GM12865 (cell line): ENCODE data around the gene SH2D5.

Source experiments
- DNase-seq: peaks from one replicate; pipeline ENCODE4 v3.0.0; 2010; ENCODE audit warnings: low read depth
- H3K4me3 ChIP-seq: 2 replicates; pipeline ENCODE4 v1.5.1; 2011; ENCODE audit warnings: mild to moderate bottlenecking, low read depth, low read length, control low read depth
- CTCF ChIP-seq: IDR thresholded peaks from 2 replicates; pipeline ENCODE4 v1.5.1; 2011; ENCODE audit warnings: low read length, control low read depth, low read depth, inconsistent platforms; ENCODE audit not compliant: insufficient read depth; ENCODE audit errors: missing control alignments

SH2D5 gene

GRCh38 chr1:20728371-20729154, 3.9 kb downstream of the SH2D5 start:
- no peak for TF ChIP-seq CTCF
- no peak overlapping the region for H3K4me3 ChIP-seq
- no peak for DNase-seq

GRCh38 chr1:20727746-20728316, 4.7 kb downstream of the SH2D5 start:
- H3K4me3 ChIP-seq: no peak overlapping the region
- peak; percentile 4 for TF ChIP-seq CTCF
- DNase-seq: peak; percentile 21

GRCh38 chr1:20726932-20727745, 5.4 kb downstream of the SH2D5 start:
- no peak overlapping the region for H3K4me3 ChIP-seq
- no peak for TF ChIP-seq CTCF
- DNase-seq: no peak

- TF ChIP-seq CTCF: no peak
- no peak overlapping the region for H3K4me3 ChIP-seq
These were observed 6.2 kb downstream of the SH2D5 start for GRCh38 chr1:20726118-20726911.

GRCh38 chr1:20725189-20726117, 7.0 kb downstream of the SH2D5 start:
- no peak for DNase-seq
- no peak overlapping the region for H3K4me3 ChIP-seq
- no peak for TF ChIP-seq CTCF

More at GRCh38 chr1:20726118-20726911, 6.2 kb downstream of the SH2D5 start:
- DNase-seq: no peak
